B cell (primary cell): ENCODE measurements around the gene AZU1. TPM values are rescaled to one million over a fixed set of nuclear protein-coding genes. Genes with fewer than 3 reads are reported as not detected.

Source experiments
- ATAC-seq: fragments of 200-7000 bp; cut with Tn5 transposase; one replicate; pipeline ENCODE4 v1.10.0; 2021; ENCODE audit warnings: low read depth, mild to moderate bottlenecking, moderate number of reproducible peaks, moderate library complexity
- CTCF ChIA-PET: fragments of 350-600 bp; sonication (Branson Sonifier 250); formaldehyde crosslinking; loops from one replicate; lab custom pipeline; 2021; ENCODE audit warnings: antibody characterized with exemption, inconsistent platforms; lab: Charles Lee
- POLR2A ChIA-PET: fragments of 350-600 bp; sonication (Branson Sonifier 250); formaldehyde crosslinking; loops from one replicate; lab custom pipeline; 2021; ENCODE audit warnings: antibody characterized with exemption; lab: Charles Lee
- DNase-seq: peaks from one replicate; pipeline ENCODE4 v3.0.0; 2013
- H2AFZ ChIP-seq: 2 replicates; pipeline ENCODE4 v1.6.1; 2012; ENCODE audit warnings: mild to moderate bottlenecking, low read depth, low read length; ENCODE audit not compliant: insufficient read depth, poor library complexity, severe bottlenecking
- H3K27ac ChIP-seq, 2 donors: 1 replicate in 1 of 2; 2 replicates in 1 of 2; pipeline ENCODE4 v1.5.1; 2012 to 2013; ENCODE audit warnings: low read length in 2 of 2, mild to moderate bottlenecking in 2 of 2, moderate library complexity in 1 of 2
- H3K27me3 ChIP-seq, 4 experiments: fragments of 200-600 bp in 1 of 4; sonication (generic) in 1 of 4; replicated peaks in 1 of 4; 1 replicate in 2 of 4; 2 replicates in 2 of 4; pipeline versions ENCODE4 v1.6.1 to v1.7.0; 2013 to 2016; ENCODE audit warnings: low read length in 3 of 4, mild to moderate bottlenecking in 2 of 4, mixed read lengths in 1 of 4, moderate library complexity in 1 of 4; ENCODE audit not compliant: insufficient read depth in 4 of 4, control insufficient read depth in 3 of 4; ENCODE audit errors: control extremely low read depth in 1 of 4
- H3K36me3 ChIP-seq, 2 experiments: replicated peaks in 1 of 2; 1 replicate in 1 of 2; 2 replicates in 1 of 2; pipeline versions ENCODE4 v1.6.1 to v1.7.1; 2013; ENCODE audit warnings: low read length in 1 of 2; ENCODE audit not compliant: insufficient read depth in 2 of 2, control insufficient read depth in 1 of 2; ENCODE audit errors: control extremely low read depth in 1 of 2, extremely low read depth in 1 of 2
- H3K4me1 ChIP-seq, 2 donors: fragments of 200-600 bp in 1 of 2; sonication (generic) in 1 of 2; 1 replicate in 1 of 2; 2 replicates in 1 of 2; pipeline versions ENCODE4 v1.5.1 to v1.6.1; 2013 to 2017; ENCODE audit warnings: low read length in 2 of 2; ENCODE audit not compliant: control insufficient read depth in 2 of 2, insufficient read depth in 2 of 2
- H3K4me2 ChIP-seq: replicated peaks from 2 replicates; pipeline ENCODE3; 2012; ENCODE audit warnings: mild to moderate bottlenecking, low read depth, low read length; ENCODE audit not compliant: poor library complexity, severe bottlenecking
- H3K4me3 ChIP-seq, 5 experiments: fragments of 200-600 bp in 1 of 5; sonication (generic) in 1 of 5; 1 replicate in 3 of 5; 2 replicates in 2 of 5; pipeline versions ENCODE4 v1.5.1 to v1.7.0; 2011 to 2016; ENCODE audit warnings: low read length in 4 of 5, mild to moderate bottlenecking in 4 of 5, low read depth in 2 of 5, control low read depth in 1 of 5, moderate library complexity in 1 of 5; ENCODE audit not compliant: insufficient read depth in 1 of 5; ENCODE audit errors: control extremely low read depth in 1 of 5, extremely low read depth in 1 of 5
- H3K79me2 ChIP-seq: fragments of 200-600 bp; sonication (generic); one replicate; pipeline ENCODE4 v1.6.0; 2016; ENCODE audit warnings: low read length; ENCODE audit not compliant: control insufficient read depth, insufficient read depth
- H3K9ac ChIP-seq: fragments of 200-600 bp; sonication (generic); 2 replicates; pipeline ENCODE4 v1.6.1; 2017; ENCODE audit warnings: mild to moderate bottlenecking, low read length, moderate library complexity
- H3K9me3 ChIP-seq, 3 donors: one replicate each; pipeline versions ENCODE4 v1.6.1 to v1.7.1; 2013; ENCODE audit warnings: low read length in 2 of 3; ENCODE audit not compliant: control insufficient read depth in 2 of 3, insufficient read depth in 1 of 3; ENCODE audit errors: control extremely low read depth in 1 of 3
- H4K20me1 ChIP-seq: 2 replicates; pipeline ENCODE4 v1.6.0; 2012; ENCODE audit warnings: mild to moderate bottlenecking, low read length; ENCODE audit not compliant: insufficient read depth, control insufficient read depth, poor library complexity, severe bottlenecking
- H3K27ac Mint-ChIP-seq: one replicate; pipeline ENCODE4 v1.8.0; 2021; ENCODE audit warnings: mixed read lengths
- H3K27me3 Mint-ChIP-seq: one replicate; pipeline ENCODE4 v1.8.0; 2021; ENCODE audit warnings: mixed read lengths
- H3K4me1 Mint-ChIP-seq: one replicate; pipeline ENCODE4 v1.8.0; 2021; ENCODE audit warnings: mixed read lengths
- H3K4me3 Mint-ChIP-seq: one replicate; pipeline ENCODE4 v1.8.0; 2021; ENCODE audit warnings: mixed read lengths
- H3K9me3 Mint-ChIP-seq: one replicate; pipeline ENCODE4 v1.8.0; 2022; ENCODE audit warnings: mixed read lengths; ENCODE audit not compliant: insufficient read depth
- CTCF ChIP-seq: fragments of 200-600 bp; IDR thresholded peaks from one replicate; pipeline ENCODE4 v1.8.0; 2022; ENCODE audit warnings: antibody characterized with exemption, mild to moderate bottlenecking
- EZH2 ChIP-seq: IDR thresholded peaks from 2 replicates; pipeline ENCODE4 v1.6.1; 2012; ENCODE audit warnings: borderline replicate concordance, low read depth, mild to moderate bottlenecking, moderate library complexity, low read length; ENCODE audit not compliant: insufficient read depth, poor library complexity, severe bottlenecking
- WGBS: methylation state at CpG from one replicate; pipeline ENCODE4 v1.1.5; 2013; ENCODE audit warnings: missing lambda C conversion rate; ENCODE audit not compliant: insufficient coverage; 5-methylcytosine and 5-hydroxymethylcytosine counted together
- intact Hi-C: fragments of 100-400 bp; cut with micrococcal nuclease; formaldehyde crosslinking; loops from one replicate; pipeline ENCODE4 v1.10.0; 2022
- polyA plus RNA-seq: library from polyadenylated mRNA; depleted of rRNA; stranded (reverse); fragments of >200 nt; gene quantifications from 2 replicates; pipeline ENCODE4 v1.2.3, GENCODE V29; 2012
- total RNA-seq, 2 donors: library from RNA; stranded (reverse); fragments of 120-200 nt in 1 of 2; gene quantifications; 1 replicate in 1 of 2; 2 replicates in 1 of 2; pipeline versions ENCODE4 v1.2.3 to v1.2.4, GENCODE V29; 2013 to 2022

The AZU1 gene
- total and polyA plus RNA-seq, 2 donors (not counting 1 experiment from before 2014, with no cell fraction given) = 0.13 to 0.44 TPM

GRCh38 chr19:800360-801029 is 27.1 kb upstream of the AZU1 start:
- Histone ChIP-seq H3K4me1 (peaks cover 22 to 49% of the 10 kb centered on the region in 2 donors), H2AFZ (no peak overlapping the region), H3K9ac (no peak overlapping the region), H3K27me3 (no peaks in the 10 kb centered on the region), H4K20me1 (peaks cover 76% of the 10 kb centered on the region), H3K79me2 (peaks cover 87% of the 10 kb centered on the region), H3K36me3 (peaks cover 0 to 58% of the 10 kb centered on the region in 2 experiments), H3K4me2 (peak overlapping the region; percentile 99), H3K4me3 (no peak overlapping the region), H3K9me3 (no peaks in the 10 kb centered on the region), H3K27ac (no peak overlapping the region)
- ATAC-seq = no peak
- TF ChIP-seq CTCF = no peak
- no peak for TF ChIP-seq EZH2
- DNase-seq = peak; percentile 22
- no peaks in the 10 kb centered on the region for H3K27me3 Mint-ChIP-seq
- peaks cover 44% of the 10 kb centered on the region for H3K4me1 Mint-ChIP-seq
- H3K9me3 Mint-ChIP-seq = no peaks in the 10 kb centered on the region
- H3K27ac Mint-ChIP-seq = peak overlapping the region; percentile 11
- CTCF ChIA-PET = no interaction called here
- intact Hi-C loops = no loop called here
- WGBS = 83% methylated on average over 17 of the region's 17 CpGs
- H3K4me3 Mint-ChIP-seq = peak overlapping the region; percentile 51
- POLR2A ChIA-PET = interaction anchor here (1.0 kb wide), 1 partner anchor 238 kb away, joined by 3 read pairs; no protein-coding TSS in a partner anchor
